Fibroblast of gingiva (primary cell): ENCODE measurements around the gene NTF4.

Source experiments
- DNase-seq: peaks from one replicate; pipeline ENCODE4 v3.0.0-alpha.2; 2011; ENCODE audit warnings: low read depth

The NTF4 gene, protein sequence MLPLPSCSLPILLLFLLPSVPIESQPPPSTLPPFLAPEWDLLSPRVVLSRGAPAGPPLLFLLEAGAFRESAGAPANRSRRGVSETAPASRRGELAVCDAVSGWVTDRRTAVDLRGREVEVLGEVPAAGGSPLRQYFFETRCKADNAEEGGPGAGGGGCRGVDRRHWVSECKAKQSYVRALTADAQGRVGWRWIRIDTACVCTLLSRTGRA

DNA sequence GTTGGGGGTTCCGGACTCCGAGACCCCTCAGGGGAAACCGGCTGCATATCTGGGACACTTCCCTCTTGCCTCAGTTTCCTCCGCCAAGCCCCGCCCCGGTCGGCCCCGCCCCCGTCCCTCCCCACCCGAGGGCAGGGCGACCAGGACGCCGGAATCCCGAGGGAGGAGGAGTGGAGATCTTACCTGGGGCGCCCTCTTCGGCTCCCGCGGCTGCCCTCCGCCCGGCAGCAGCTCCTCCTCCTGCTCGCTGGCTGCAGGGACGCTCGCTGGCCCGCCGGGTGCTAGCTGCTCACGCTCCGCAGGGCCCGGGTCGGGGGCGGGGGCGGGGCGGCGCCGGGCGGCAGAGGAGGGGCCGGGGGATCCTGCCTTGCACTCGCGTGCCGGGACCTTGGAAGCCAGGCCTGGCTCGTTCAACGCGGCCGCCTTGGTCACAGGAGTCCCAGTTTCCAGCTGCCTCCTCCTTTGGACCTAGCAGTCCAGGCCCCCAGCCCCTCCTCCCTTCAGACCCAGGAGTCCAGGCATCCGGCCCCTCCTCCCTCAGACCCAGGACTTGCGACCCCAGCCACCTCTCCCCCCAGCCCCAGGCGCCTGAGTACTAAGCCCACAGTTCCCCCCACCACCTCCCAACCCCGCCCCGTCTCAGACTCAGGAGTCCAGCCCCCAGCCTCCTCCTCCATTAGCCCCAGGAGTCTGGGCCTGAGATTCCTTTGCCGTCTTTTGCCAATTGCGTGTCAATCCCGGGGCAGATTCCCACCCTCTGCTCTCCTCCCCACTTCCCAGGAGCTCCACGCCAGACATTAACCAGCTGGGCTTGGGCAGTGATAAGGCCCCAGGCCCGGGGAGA is at the start of gene NTF4:
NTF4 (minus strand) TSS at position 51 of the 844 bp plus-strand sequence. CDS start 2,821 bp downstream, outside the sequence.
- no peak for DNase-seq

DNA sequence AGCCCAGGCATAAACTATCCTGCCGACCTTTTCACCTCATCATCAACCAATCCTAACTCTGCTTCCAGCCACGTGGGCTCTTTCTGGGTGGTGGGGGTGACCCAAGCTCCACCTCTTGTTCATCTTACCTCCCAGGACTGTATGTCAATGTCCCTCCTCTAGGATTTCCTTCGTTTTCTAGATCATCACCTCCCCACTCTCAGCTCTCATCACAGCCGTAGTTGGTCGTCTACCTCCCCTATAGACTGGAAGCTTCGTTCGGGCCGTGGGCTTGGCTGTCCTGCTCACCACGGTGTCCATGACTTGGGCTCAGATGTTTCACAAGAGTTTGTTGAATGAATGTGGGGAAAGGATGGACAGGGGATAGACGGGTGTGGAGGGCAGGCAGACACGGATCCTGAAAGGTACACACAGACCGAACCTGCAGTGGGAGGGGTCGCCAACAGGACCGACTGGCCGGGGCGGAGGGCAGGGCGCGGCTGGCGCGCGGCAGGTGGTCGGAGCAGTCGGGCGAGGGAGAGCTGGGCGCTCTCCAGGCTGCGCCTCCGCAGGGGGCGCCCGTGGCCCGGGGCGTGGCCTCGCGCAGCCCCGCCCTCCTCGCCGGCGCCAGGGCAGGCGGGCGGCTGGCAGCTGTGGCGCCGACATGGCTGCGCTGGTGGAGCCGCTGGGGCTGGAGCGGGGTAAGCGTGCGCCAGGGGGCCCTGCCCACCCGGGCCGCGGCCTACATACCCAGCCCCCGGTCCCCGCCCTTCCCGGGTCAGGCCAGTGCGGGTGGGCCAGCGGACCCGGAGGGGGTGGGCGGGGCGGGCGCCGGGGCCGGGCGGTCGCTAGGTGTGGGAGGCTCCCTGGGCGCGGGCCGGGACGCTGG is 49.4 kb upstream of the NTF4 start, which contains the start of gene LIN7B:
LIN7B (plus strand) TSS at position 609 of the 868 bp plus-strand sequence; CDS start at position 644, 35 bp downstream.
- DNase-seq, result peak; percentile 52

DNA sequence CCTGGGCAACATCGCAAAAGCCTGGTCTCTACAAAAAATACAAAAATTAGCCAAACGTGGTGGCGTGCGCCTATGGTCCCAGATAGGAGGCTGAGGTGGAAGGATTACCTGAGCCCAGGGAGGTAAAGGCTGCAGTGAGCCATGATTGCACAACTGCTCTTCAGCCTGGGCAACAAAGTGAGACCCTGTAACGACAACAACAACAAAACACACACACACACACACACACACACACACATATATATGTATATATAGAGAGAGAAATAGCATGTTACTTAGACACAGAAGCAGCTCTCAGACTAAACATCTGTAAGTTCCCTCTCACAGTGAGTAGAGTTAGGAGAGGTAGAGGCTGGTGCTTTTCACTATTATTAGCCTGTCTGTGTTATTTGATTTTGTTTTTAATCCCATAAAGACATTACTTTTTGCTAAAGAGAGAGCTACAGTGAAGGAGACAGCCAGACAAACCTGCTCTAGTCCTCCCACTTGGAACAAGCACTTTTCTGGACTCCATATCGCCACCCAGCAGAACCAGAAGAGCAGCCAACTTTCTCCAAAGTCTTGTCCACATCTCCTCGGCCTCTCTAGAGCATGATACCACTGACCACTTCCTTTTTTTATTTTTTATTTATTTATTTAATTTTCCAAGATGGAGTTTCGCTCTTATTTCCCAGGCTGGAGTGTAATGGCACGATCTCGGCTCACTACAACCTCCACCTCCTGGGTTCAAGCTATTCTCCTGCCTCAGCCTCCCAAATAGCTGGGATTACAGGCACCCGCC is 46.8 kb upstream of the NTF4 start:
- no peak for DNase-seq

DNA sequence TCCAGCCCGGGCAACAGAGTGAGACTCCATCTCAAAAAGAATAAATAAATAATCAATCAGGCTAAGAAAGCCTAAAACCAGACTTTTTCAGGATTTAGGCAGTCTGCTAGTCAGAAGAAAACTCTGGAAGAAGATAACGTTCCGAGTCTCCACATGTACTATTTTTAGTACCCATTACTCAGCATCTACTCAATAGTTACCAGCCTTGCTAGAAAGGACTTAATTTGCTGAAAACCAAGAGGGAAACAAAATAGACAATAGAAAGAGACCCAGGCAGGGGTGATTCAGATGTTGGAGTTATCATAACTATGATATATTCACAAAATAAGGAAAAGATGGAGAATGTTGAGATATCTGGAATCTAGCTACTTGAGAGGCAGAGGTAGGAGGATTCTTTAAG is 45.9 kb upstream of the NTF4 start:
- no peak for DNase-seq

DNA sequence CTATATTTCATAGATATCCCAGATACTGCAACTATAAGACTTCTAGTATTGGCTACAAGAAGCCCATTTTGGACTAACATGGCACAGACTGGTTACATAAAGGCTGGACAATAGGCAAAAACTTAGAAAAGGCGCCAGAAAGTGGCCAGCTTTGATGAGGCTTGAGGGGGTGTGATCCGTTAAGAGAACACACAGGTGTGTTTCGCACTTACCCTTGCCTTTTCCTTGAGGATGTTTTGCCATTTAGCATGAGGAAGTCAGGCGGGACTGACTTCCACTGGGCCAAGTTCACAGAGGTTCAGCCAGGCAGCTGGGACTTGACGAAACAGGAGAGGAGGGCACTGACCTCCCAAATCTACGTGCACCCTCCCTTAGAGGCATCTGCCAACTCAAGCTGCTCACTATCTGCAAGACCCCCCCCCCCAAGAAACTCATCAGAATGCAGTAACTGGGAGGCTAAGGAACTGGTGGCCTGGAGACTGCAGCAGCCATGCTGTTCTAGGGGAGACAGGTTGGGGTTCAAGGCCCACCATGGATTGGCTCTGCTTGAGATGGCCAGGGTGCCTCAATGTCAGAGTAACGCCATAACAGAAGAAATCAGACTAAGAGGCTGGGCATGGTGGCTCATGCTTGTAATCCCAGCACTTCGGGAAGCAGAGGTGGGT is 45.1 kb upstream of the NTF4 start:
- no peak for DNase-seq

DNA sequence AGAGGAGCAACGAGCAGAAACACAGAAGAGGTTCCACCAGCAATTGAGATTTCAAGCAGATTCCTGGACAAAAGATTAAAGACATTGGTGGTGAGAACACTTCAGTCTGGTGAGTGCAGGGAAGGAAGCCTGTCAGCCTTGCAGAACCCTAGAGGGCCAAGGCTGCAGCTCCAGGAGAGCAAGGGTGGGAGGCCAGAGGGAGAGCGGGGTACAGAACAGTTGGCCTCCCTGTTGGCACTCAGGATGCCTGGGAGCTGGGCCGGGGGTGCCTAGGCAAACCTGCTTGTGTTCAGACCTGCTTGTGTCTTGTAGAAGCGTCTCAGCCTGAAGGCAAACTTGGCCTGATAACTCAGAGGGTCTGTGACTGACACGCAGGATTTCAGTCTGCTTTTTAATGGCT is 44.4 kb upstream of the NTF4 start:
- DNase-seq, result no peak

DNA sequence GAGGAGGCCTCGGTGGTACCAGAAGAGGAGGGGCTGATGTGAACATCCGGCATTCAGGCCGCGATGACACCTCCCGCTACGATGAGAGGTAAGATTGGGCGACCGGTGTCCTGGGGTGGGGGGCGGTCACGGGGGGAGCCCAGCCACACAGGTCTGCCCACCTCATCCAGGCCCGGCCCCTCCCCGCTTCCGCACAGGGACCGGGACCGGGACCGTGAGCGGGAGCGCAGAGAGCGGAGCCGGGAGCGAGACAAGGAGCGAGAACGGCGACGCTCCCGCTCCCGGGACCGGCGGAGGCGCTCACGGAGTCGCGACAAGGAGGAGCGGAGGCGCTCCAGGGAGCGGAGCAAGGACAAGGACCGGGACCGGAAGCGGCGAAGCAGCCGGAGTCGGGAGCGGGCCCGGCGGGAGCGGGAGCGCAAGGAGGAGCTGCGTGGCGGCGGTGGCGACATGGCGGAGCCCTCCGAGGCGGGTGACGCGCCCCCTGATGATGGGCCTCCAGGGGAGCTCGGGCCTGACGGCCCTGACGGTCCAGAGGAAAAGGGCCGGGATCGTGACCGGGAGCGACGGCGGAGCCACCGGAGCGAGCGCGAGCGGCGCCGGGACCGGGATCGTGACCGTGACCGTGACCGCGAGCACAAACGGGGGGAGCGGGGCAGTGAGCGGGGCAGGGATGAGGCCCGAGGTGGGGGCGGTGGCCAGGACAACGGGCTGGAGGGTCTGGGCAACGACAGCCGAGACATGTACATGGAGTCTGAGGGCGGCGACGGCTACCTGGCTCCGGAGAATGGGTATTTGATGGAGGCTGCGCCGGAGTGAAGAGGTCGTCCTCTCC is 43.2 kb upstream of the NTF4 start:
- no peak for DNase-seq

DNA sequence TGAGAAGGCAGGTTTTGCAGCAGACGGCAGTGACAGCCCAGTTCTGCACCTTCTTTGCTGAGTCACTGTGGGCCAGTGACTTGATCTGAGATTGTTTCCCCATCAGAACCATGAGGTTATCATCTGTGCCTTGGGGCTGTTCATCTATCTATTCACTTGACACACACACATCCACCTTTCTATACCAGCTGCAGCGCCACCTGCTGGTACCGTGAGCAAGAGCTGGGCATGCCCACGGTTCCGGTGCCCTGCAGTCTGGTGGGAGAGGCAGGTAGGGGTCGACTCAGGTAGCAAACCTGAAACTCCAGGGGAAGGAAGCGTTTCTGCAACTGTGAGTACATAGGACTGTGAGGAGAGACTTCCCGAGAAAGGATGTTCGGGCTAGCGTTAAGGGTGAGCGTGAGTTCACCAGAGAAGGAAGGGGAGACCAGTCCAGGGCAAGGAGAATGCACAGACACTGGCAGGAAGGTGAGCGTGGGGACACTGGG is 42.1 kb upstream of the NTF4 start:
- DNase-seq, result peak; percentile 35

DNA sequence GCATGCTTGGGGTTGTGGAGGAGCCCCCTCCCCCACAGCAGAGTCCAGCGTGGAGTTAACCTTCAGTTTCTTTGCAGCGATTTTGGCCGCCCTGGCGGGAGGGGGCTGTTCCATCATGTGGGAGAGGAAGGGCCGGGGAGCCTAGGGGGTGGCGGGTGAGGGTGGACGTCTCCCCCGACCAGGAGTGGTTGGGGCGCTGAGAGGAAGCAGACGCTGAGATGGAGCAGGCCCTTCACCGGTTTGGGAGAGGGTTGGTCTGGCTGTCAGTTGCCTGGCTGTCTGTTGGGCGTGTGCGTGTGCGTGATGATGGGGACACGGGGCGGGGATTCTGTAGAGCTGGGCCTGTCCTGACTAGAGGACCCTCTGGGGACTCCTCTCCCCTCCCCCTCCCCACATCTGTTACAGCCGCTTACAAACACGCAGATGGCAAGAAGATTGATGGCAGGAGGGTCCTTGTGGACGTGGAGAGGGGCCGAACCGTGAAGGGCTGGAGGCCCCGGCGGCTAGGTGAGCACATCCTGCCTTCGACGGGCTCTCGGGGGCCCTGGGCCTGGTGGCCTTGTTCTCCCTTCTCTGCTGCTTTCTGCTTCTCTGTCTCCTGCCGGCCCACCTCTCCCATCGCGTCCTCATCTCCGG is 39.7 kb upstream of the NTF4 start:
- no peak for DNase-seq

DNA sequence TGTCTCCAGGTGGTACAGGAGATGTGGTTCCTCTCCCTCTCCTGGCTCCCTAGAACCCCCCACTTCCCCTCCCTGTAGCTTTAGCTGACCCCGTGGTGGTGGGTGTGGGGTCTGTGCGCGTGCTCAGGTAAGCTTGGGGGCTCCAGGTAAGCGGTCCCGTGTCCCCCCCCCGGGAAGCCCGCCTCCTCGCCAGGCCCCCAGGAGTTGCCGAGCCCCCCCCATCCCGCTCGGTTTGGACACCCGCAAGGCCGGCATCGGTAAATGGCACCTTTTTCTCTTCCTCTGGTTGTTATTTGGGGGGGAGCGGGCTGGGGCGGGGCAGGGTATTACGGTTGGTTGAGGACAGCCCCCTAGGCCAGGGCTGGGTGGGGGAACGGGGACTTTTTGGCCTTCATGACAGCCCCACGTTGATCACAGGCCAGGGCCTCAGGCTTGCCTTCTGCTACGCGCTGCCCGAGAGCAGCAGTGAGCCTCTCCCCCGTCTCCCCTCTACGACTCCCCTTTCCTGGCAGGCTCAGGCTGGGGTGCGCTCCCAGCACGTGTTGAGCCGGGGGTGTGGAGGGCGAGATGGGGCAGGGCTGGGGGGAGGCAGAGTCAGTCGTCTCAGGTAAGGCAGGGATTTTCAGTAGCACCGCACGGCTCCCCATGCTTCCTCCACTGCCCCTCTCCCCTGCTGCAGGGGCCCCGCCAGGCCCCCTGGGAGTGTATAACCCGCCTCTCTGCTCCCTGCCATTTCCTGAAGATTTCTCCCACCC is 38.9 kb upstream of the NTF4 start:
- DNase-seq, result no peak

DNA sequence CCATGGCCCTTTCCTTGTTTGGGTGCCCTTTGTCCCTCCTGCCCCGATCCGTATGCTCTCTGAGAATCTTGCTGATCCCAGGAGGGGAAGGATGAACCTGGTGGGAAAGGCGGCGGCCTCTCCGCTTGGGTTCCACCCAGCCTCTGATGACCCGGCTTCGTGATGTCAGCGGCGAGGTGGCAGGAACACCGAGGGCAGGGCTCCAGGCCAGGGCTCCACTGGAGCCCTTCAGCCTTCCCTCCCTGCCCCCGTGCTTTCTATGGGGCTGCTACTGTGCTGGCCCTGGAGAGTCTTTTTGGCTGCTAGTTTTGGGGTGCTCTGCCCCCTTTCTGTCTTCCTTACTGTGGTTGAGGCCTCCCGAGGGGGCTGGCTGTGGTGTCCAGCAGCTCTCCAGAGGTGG is 37.7 kb upstream of the NTF4 start:
- no peak for DNase-seq

DNA sequence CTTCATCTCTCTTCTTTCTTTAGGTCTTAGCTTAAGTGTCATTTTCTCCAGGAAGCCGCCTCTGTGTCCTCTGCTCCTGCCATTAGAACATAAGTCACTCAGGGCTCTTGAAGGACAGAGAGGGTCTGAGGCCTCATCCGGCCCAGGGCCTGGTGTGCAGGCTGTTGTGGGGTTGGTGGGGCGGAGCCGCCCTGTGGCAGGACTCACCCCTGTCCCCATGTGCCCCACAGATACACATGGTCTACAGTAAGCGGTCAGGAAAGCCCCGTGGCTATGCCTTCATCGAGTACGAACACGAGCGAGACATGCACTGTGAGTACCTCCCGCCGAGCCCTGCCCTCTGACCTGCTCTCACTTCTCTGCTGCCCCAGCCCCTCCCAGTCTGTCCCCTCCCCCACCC is 36.5 kb upstream of the NTF4 start:
- no peak for DNase-seq

DNA sequence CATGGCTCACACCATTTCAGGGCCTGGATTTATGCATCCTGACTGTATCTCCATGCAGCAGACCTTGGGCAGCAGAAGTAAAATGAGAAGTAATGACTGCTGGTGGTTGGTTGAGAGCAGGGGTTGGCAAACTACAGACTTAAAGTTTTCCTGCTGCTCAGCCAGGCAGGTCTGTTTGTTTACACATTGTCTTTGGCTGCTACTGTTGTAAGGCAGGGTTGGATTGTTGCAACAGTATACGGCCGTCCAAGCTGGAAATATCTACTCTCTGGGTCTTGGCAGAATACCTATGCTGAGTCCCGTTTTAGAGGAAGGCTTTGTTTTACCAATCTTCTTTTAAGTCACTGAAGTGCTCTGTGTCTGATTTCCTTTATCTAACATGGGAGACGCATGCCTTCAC is 34.2 kb upstream of the NTF4 start:
- DNase-seq, result peak; percentile 57

DNA sequence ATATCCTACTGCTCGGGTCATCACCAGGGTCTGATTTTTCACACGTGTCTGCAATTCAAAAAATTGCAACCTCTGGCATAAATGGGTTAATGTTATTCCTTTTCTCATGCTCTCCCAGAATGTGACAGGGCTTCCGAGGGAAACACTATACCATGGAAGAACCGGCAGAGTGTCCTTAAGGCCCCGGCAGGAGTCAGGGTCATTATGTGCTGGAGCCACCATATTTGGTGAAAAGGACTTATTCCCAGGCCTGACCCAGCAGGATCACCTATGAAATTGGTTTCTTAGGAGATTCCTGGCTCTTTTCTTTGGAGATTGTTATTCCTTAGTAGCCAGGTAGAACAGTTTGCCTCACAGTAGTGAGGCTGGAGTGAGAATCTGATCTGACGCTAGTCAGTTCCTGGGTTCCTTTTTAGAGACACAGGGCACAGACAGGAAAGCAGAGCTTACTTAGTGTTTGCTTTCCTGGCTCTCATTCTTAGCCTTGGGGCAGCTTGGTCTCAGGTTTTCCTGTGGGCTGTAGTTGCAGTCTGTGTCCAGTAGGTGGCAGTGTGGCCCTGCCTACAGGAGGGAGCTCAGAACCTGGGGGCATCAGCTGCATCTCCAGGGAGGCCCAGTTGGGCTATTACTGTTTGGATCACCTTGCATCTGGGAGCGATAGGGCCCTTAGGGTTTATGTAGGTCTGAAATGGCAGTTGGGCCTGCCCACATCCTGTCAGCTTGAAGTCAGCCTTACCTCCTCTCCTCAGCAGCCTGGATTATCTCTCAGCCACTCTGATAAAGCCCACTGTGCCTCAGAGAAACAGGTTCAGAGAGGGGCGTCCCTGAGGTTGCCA is 33.1 kb upstream of the NTF4 start:
- DNase-seq, result peak; percentile 71

DNA sequence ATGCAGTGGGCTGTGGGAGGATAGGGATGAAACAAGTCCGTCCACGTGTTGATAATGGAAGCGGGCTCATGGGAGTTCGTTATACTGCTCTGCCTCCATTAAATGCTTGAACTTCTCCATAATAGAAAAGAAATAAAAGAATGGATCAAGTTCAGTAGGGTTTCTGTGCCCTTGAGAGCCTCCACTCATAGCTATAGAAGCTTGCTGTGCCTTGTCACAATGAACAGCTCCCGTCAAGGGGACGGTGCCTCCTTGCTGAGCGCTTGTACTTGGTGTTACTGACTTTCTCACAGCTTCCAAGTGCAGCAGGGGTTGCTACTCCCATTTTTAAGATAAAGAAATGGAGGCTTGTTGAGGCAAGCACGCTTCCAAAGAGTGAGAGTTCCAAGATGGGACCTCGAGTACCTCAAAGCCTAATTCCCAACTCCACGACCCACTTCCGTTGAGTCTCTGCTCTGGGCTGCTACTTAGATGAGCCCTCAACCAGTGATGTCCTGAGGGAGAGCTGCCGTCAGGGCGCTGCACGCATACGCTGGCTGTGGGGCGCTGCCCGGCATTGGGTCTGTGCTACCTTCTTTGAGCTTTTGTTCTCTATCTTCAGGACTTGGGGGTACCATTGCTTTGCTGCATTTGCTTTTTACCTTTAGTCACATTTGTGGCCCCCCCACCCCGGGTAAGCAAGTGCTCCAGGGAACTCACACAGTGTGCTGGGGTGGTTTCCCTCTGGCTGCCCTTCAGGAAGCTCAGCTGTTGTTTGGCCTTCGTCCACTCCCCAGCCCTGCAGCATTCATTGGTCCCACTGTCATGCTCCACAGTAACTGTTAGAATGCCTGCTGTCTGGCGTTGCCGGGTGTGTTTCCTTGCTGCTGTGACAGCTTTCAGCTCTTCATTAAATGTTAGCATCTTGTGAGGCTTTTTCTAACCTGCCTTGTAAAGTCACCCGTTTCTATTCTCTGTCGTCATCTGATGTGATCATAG is 30.2 kb upstream of the NTF4 start:
- no peak for DNase-seq

DNA sequence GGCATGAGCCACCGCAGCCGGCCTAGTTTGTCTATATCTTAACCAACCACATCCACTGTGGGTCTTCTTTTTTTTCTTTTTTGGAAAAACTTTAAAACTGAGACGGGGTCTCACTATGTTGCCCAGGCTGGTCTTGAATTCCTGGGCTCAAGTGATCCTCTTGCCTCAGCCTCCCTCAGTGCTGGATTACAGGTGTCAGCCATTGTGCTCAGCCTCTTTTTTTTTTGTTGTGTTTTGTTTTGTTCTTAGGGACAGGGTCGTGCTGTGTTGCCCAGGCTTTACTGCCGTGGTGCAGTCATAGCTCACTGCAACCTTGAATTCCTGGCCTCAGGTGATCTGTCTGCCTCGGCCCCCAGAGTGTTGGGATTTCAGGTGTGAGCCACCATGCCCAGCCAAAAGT is 28.1 kb upstream of the NTF4 start:
- DNase-seq, result no peak
